ENCODE measurements around the gene RPL35A.

GRCh38 chr3:197942956-197943556 lies 6.9 kb upstream of the RPL35A start:
- peak in 2 of 3 experiments; percentile 29 to 58 for TF ChIP-seq CTCF (IDR thresholded peaks at IDR 0.05)
- TF ChIP-seq POLR2A (IDR thresholded peaks at IDR 0.05) = no peak
